HepG2 (cell line): ENCODE data around the gene CLPTM1. TPM values are rescaled to one million over a fixed set of nuclear protein-coding genes. Genes with fewer than 3 reads are reported as not detected.

Experiments used
- CAMTA2 ChIP-seq: sonication (generic); formaldehyde crosslinking; IDR thresholded peaks from 2 replicates; pipeline ENCODE4 v1.4.0; 2020; ENCODE audit warnings: mild to moderate bottlenecking, missing genetic modification reagents, borderline replicate concordance
- DPF2 ChIP-seq: sonication (generic); formaldehyde crosslinking; IDR thresholded peaks from 2 replicates; pipeline ENCODE4 v1.4.0; 2020; ENCODE audit warnings: mild to moderate bottlenecking, low read depth, missing genetic modification reagents, borderline replicate concordance
- DR1 ChIP-seq: sonication (generic); formaldehyde crosslinking; IDR thresholded peaks from 2 replicates; pipeline ENCODE4 v1.8.0; 2021; ENCODE audit warnings: mild to moderate bottlenecking, missing genetic modification reagents, inconsistent platforms
- DZIP1 ChIP-seq: sonication (generic); formaldehyde crosslinking; IDR thresholded peaks from 2 replicates; pipeline ENCODE4 v1.5.0; 2020; ENCODE audit warnings: mild to moderate bottlenecking, missing genetic modification reagents
- HNF1A ChIP-seq, 2 experiments: sonication (generic) in 1 of 2; formaldehyde crosslinking in 1 of 2; IDR thresholded peaks; 2 replicates each; pipeline versions ENCODE4 v1.4.0 to v1.6.1; 2016 to 2020; ENCODE audit warnings: borderline replicate concordance in 1 of 2, low read depth in 1 of 2, mild to moderate bottlenecking in 1 of 2, missing genetic modification reagents in 1 of 2
- MTA1 ChIP-seq: sonication (generic); formaldehyde crosslinking; IDR thresholded peaks from 2 replicates; pipeline ENCODE4 v1.4.0; 2020; ENCODE audit warnings: missing genetic modification reagents, mild to moderate bottlenecking, borderline replicate concordance
- MXD3 ChIP-seq: IDR thresholded peaks from 2 replicates; pipeline ENCODE4 v1.6.1; 2016; ENCODE audit warnings: mild to moderate bottlenecking, missing biosample characterization, missing genetic modification reagents
- PCBP2 ChIP-seq: fragments of 200-400 bp; formaldehyde crosslinking; optimal IDR thresholded peaks from 2 replicates; pipeline ENCODE3; 2018; ENCODE audit warnings: low read length, low read depth; ENCODE audit not compliant: poor library complexity, severe bottlenecking
- PLSCR1 ChIP-seq: sonication (generic); formaldehyde crosslinking; IDR thresholded peaks from 2 replicates; pipeline ENCODE4 v1.5.0; 2020; ENCODE audit warnings: missing genetic modification reagents, mild to moderate bottlenecking, borderline replicate concordance
- RBM22 ChIP-seq: fragments of 200-400 bp; formaldehyde crosslinking; optimal IDR thresholded peaks from 2 replicates; pipeline ENCODE3; 2017; ENCODE audit warnings: mild to moderate bottlenecking, low read length, moderate library complexity
- SNAI1 ChIP-seq: sonication (generic); formaldehyde crosslinking; IDR thresholded peaks from 2 replicates; pipeline ENCODE4 v1.5.0; 2020; ENCODE audit warnings: mild to moderate bottlenecking, missing genetic modification reagents, borderline replicate concordance
- SYNCRIP ChIP-seq: fragments of 200-400 bp; formaldehyde crosslinking; IDR thresholded peaks from 2 replicates; pipeline ENCODE4 v1.6.1; 2018; ENCODE audit warnings: mild to moderate bottlenecking, low read depth, low read length; ENCODE audit not compliant: insufficient read depth
- THAP8 ChIP-seq: sonication (generic); formaldehyde crosslinking; IDR thresholded peaks from 2 replicates; pipeline ENCODE4 v1.5.1; 2020; ENCODE audit warnings: missing genetic modification reagents, mild to moderate bottlenecking, borderline replicate concordance
- ZNF800 ChIP-seq: sonication (generic); formaldehyde crosslinking; IDR thresholded peaks from 2 replicates; pipeline ENCODE4 v1.4.0; 2020; ENCODE audit warnings: missing genetic modification reagents
- ZNF850 ChIP-seq: sonication (generic); formaldehyde crosslinking; conservative IDR thresholded peaks from 2 replicates; pipeline ENCODE4 v1.9.0; 2021; ENCODE audit warnings: mild to moderate bottlenecking, missing genetic modification reagents
- ZSCAN12 ChIP-seq: sonication (generic); formaldehyde crosslinking; IDR thresholded peaks from 2 replicates; pipeline ENCODE4 v1.9.0; 2021; ENCODE audit warnings: mild to moderate bottlenecking, missing genetic modification reagents
- polyA plus RNA-seq, 8 experiments: library from polyadenylated mRNA; depleted of rRNA in 3 of 8; stranded (reverse) in 7 of 8; unstranded in 1 of 8; fragments of >200 nt; fragmentation: Illumina TruSeq in 4 of 8; extraction: Trizol in 4 of 8; gene quantifications; 2 replicates each; pipeline versions ENCODE4 v1.2.1 to v1.2.3, GENCODE V29; 2011 to 2016; ENCODE audit warnings: low read depth in 4 of 8, missing spikeins in 1 of 8, mixed read lengths in 1 of 8; ENCODE audit not compliant: insufficient read depth in 1 of 8
- total RNA-seq, 5 experiments: library from RNA; depleted of rRNA; stranded (reverse); fragments of >200 nt; fragmentation: Illumina TruSeq; extraction: Trizol; gene quantifications; 2 replicates each; pipeline ENCODE4 v1.2.3, GENCODE V29; 2016; ENCODE audit warnings: low read depth in 1 of 5

The CLPTM1 gene
- total and polyA plus RNA-seq, 2 of the 13 experiments (the other 11 are each of a cell fraction or from before 2014, with no cell fraction given): 34.9 to 42.8 TPM

GRCh38 chr19:44912854-44913253 lies 42.3 kb upstream of the CLPTM1 start (continued):
- TF ChIP-seq HNF1A (IDR thresholded peaks at IDR 0.05; ENCODE audit: low read depth): no peak
- peak; percentile 66 for TF ChIP-seq HNF1A (CRISPR knock-in tag; IDR thresholded peaks at IDR 0.05; ENCODE audit: borderline replicate concordance)
- peak; percentile 63; the same call in 1 of the 2 replicates for TF ChIP-seq MXD3 (CRISPR knock-in tag)
- TF ChIP-seq ZNF850 (CRISPR knock-in tag): no peak
- TF ChIP-seq MTA1: peak; percentile 90; the same call in 1 of the 2 replicates
- TF ChIP-seq RBM22: no peak
- TF ChIP-seq PCBP2: no peak
- no peak for TF ChIP-seq DZIP1 (CRISPR knock-in tag)
- no peak for TF ChIP-seq CAMTA2 (CRISPR knock-in tag)
- TF ChIP-seq ZNF800 (CRISPR knock-in tag): no peak
- TF ChIP-seq ZSCAN12 (CRISPR knock-in tag): no peak
- TF ChIP-seq SNAI1: peak; percentile 36; the same call in 1 of the 2 replicates
- TF ChIP-seq PLSCR1 (CRISPR knock-in tag): no peak
- TF ChIP-seq DPF2 (CRISPR knock-in tag): no peak; the same call in none of the 2 replicates
- TF ChIP-seq THAP8 (CRISPR knock-in tag): no peak
- no peak for TF ChIP-seq DR1
- TF ChIP-seq SYNCRIP: no peak
